GM19351 (cell line): ENCODE measurements around the gene VNN1.

ENCODE experiments used
- ATAC-seq: cut with Tn5 transposase; IDR thresholded peaks from one replicate; pipeline ENCODE4 v1.9.1; 2021; ENCODE audit warnings: mild to moderate bottlenecking, moderate library complexity; ENCODE audit not compliant: unreplicated experiment

VNN1 gene

GRCh38 chr6:132713352-132714134 is at the start of gene VNN1:
Gene VNN1, minus strand, starts transcription at chr6:132714055. Its CDS starts 20 bp downstream, at chr6:132714035.
- peak; percentile 82 for ATAC-seq

GRCh38 chr6:132763269-132763668 is 49.4 kb upstream of the VNN1 start:
- peak; percentile 90 for ATAC-seq

GRCh38 chr6:132760256-132760655 is 46.4 kb upstream of the VNN1 start:
- ATAC-seq: peak; percentile 32

GRCh38 chr6:132758689-132759088 is 44.8 kb upstream of the VNN1 start:
- ATAC-seq: no peak

- no peak for ATAC-seq
Measured at GRCh38 chr6:132752255-132752654, 38.4 kb upstream of the VNN1 start.

- no peak for ATAC-seq
Measured at GRCh38 chr6:132751828-132752227, 38.0 kb upstream of the VNN1 start.

- ATAC-seq: peak; percentile 40
Measured at GRCh38 chr6:132751306-132751705, 37.5 kb upstream of the VNN1 start.

- peak; percentile 85 for ATAC-seq
Measured at GRCh38 chr6:132750455-132751248, 36.8 kb upstream of the VNN1 start.

- ATAC-seq: no peak
Measured at GRCh38 chr6:132749111-132749510, 35.3 kb upstream of the VNN1 start.

- ATAC-seq: no peak
Measured at GRCh38 chr6:132748446-132748845, 34.6 kb upstream of the VNN1 start.

GRCh38 chr6:132746048-132746447 is 32.2 kb upstream of the VNN1 start:
- ATAC-seq: no peak

GRCh38 chr6:132742495-132742894 is 28.6 kb upstream of the VNN1 start:
- ATAC-seq: no peak

GRCh38 chr6:132741281-132741680 is 27.4 kb upstream of the VNN1 start:
- ATAC-seq: no peak

GRCh38 chr6:132736239-132736638 is 22.4 kb upstream of the VNN1 start:
- no peak for ATAC-seq

GRCh38 chr6:132734694-132735236 is 20.9 kb upstream of the VNN1 start:
- no peak for ATAC-seq

- ATAC-seq: no peak
Measured at GRCh38 chr6:132733814-132734213, 20.0 kb upstream of the VNN1 start.

GRCh38 chr6:132733283-132733682 is 19.4 kb upstream of the VNN1 start:
- ATAC-seq: no peak

- no peak for ATAC-seq
Measured at GRCh38 chr6:132731086-132731485, 17.2 kb upstream of the VNN1 start.

- no peak for ATAC-seq
Measured at GRCh38 chr6:132730560-132730959, 16.7 kb upstream of the VNN1 start.

- ATAC-seq: no peak
Measured at GRCh38 chr6:132728616-132729015, 14.8 kb upstream of the VNN1 start.

GRCh38 chr6:132726608-132726975 is 12.7 kb upstream of the VNN1 start:
- no peak for ATAC-seq
